Transverse colon (tissue), 4 donors: ENCODE results near the gene ZDHHC11. TPM values are rescaled to one million over a fixed set of nuclear protein-coding genes. Genes with fewer than 3 reads are reported as not detected.
"Not testable (repeated sequence)": the region's sequence is repeated elsewhere in the genome, so short reads cannot be mapped to it uniquely, and the experiment has no call there.

Experiments
- DNase-seq: peaks from one replicate; pipeline ENCODE4 v3.0.0-alpha.2; 2019
- H3K27ac ChIP-seq, 4 donors: fragments of 200-600 bp; sonication (generic); 2 replicates each; pipeline ENCODE4 v1.5.1; 2016 to 2018; ENCODE audit warnings: inconsistent platforms in 4 of 4
- H3K27me3 ChIP-seq: fragments of 200-600 bp; sonication (generic); 2 replicates; pipeline ENCODE4 v1.5.1; 2017; ENCODE audit warnings: inconsistent platforms
- H3K36me3 ChIP-seq, 4 donors: fragments of 200-600 bp; sonication (generic); 2 replicates each; pipeline ENCODE4 v1.5.1; 2017 to 2019; ENCODE audit warnings: inconsistent platforms in 4 of 4
- H3K4me1 ChIP-seq, 4 donors: fragments of 200-600 bp; sonication (generic); 2 replicates each; pipeline ENCODE4 v1.5.1; 2017 to 2020; ENCODE audit warnings: inconsistent platforms in 4 of 4
- H3K4me3 ChIP-seq, 4 donors: fragments of 200-600 bp; sonication (generic); 1 replicate in 1 of 4; 2 replicates in 3 of 4; pipeline versions ENCODE4 v1.5.1 to v1.6.1; 2017 to 2019; ENCODE audit warnings: inconsistent platforms in 4 of 4
- H3K9me3 ChIP-seq, 2 donors: fragments of 200-600 bp; sonication (generic); 2 replicates each; pipeline ENCODE4 v1.5.1; 2017 to 2019; ENCODE audit warnings: inconsistent platforms in 2 of 2
- EP300 ChIP-seq: sonication (generic); formaldehyde crosslinking; IDR thresholded peaks from one replicate; pipeline ENCODE4 v1.6.1; 2017; ENCODE audit warnings: antibody characterized with exemption, low read depth
- POLR2A ChIP-seq: fragments of 450-650 bp; IDR thresholded peaks from one replicate; pipeline ENCODE4 v1.6.1; 2016; ENCODE audit warnings: antibody characterized with exemption, mild to moderate bottlenecking, moderate library complexity
- POLR2AphosphoS5 ChIP-seq, 3 donors: sonication (generic); formaldehyde crosslinking; IDR thresholded peaks; one replicate each; pipeline ENCODE4 v1.6.1; 2016; ENCODE audit warnings: antibody characterized with exemption in 3 of 3
- WGBS, 2 donors: methylation state at CpG; one replicate each; pipeline ENCODE4 v1.1.5; 2018; ENCODE audit warnings: low coverage in 1 of 2; 5-methylcytosine and 5-hydroxymethylcytosine counted together
- in situ Hi-C, 4 donors: fragments of 200-750 bp; cut with MboI; loops; one replicate each; pipeline versions ENCODE4 v1.15.0 to v1.15.1; 2017; ENCODE audit warnings: low sequenced_read_pairs in 3 of 4, low pct_ligation_motif_present in 1 of 4, low pct_unique_long_range_greater_than_20kb in 1 of 4
- intact Hi-C: fragments of 100-400 bp; cut with DNase I; formaldehyde crosslinking; loops from one replicate; pipeline ENCODE4 v1.15.1; 2023; ENCODE audit warnings: low total_unique reads
- total RNA-seq, 4 donors: library from RNA; depleted of rRNA; stranded (reverse); fragments of >200 nt; gene quantifications; one replicate each; pipeline ENCODE4 v1.1.0, GENCODE V29; 2016
- TF ChIP-seq, protein P1 (sequence below), 5 experiments: fragments of 200-600 bp in 3 of 5; fragments of 450-650 bp in 2 of 5; sonication (generic) in 3 of 5; IDR thresholded peaks; 1 replicate in 2 of 5; 2 replicates in 3 of 5; pipeline ENCODE4 v1.5.1; 2016 to 2017; ENCODE audit warnings: antibody characterized with exemption in 5 of 5, inconsistent platforms in 3 of 5, mild to moderate bottlenecking in 2 of 5, moderate library complexity in 1 of 5

ZDHHC11 gene
- total RNA-seq, 4 donors from 2014 or later, result 1.2 to 15.0 (median 10.6) TPM

GRCh38 chr5:855771-856530 is 5.2 kb upstream of the ZDHHC11 start:
- whole genome bisulfite sequencing, 2 donors, result 68 to 96% methylated on average over 3 to 14 of the region's 21 CpGs
- no peak for DNase-seq
- no peaks in the 10 kb centered on the region for H3K36me3 ChIP-seq
- no peaks in the 10 kb centered on the region for H3K9me3 ChIP-seq
- H3K4me3 ChIP-seq, result no peak overlapping the region
- no peaks in the 10 kb centered on the region for H3K4me1 ChIP-seq
- no peak overlapping the region for H3K27ac ChIP-seq
- intact Hi-C loops (no loop called here), in situ Hi-C loops (no loop called here)
- TF ChIP-seq, protein P1, sequence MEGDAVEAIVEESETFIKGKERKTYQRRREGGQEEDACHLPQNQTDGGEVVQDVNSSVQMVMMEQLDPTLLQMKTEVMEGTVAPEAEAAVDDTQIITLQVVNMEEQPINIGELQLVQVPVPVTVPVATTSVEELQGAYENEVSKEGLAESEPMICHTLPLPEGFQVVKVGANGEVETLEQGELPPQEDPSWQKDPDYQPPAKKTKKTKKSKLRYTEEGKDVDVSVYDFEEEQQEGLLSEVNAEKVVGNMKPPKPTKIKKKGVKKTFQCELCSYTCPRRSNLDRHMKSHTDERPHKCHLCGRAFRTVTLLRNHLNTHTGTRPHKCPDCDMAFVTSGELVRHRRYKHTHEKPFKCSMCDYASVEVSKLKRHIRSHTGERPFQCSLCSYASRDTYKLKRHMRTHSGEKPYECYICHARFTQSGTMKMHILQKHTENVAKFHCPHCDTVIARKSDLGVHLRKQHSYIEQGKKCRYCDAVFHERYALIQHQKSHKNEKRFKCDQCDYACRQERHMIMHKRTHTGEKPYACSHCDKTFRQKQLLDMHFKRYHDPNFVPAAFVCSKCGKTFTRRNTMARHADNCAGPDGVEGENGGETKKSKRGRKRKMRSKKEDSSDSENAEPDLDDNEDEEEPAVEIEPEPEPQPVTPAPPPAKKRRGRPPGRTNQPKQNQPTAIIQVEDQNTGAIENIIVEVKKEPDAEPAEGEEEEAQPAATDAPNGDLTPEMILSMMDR (IDR thresholded peaks at IDR 0.05), result no peak
- no peak for TF ChIP-seq POLR2A
- TF ChIP-seq POLR2AphosphoS5 (IDR thresholded peaks at IDR 0.05), result no peak
- TF ChIP-seq EP300, result no peak
- peaks cover 15% of the 10 kb centered on the region for H3K27me3 ChIP-seq

DNA sequence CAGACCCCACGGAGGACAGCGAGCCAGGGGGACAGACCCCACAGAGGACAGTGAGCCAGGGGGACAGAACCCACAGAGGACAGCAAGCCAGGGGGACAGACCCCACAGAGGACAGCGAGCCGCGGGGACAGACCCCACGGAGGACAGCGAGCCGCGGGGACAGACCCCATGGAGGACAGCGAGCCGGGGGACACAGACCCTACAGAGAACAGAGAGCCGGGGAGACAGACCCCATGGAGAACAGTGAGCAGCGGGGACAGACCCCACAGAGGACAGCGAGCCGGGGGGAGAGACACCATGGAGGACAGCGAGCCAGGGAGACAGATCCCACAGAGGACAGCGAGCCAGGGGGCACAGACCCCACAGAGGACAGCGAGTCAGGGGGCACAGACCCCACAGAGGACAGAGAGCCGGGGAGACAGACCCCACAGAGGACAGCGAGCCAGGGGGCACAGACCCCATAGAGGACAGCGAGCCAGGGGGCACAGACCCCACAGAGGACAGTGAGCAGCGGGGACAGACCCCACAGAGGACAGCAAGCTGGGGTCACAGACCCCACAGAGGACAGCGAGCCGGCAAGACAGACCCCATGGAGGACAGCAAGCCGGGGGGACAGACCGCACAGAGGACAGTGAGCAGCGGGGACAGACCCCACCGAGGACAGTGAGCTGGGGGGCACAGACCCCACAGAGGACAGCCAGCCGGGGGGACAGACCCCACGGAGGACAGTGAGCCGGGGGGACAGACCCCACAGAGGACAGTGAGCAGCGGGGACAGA is 4.4 kb upstream of the ZDHHC11 start:
- no peaks in the 10 kb centered on the region for H3K36me3 ChIP-seq
- no peak overlapping the region for H3K27ac ChIP-seq
- H3K27me3 ChIP-seq, result peaks cover 23% of the 10 kb centered on the region
- intact Hi-C loops (no loop called here), in situ Hi-C loops (no loop called here)
- H3K9me3 ChIP-seq, result no peaks in the 10 kb centered on the region
- no peak for DNase-seq
- no peak overlapping the region for H3K4me3 ChIP-seq
- 88% methylated on average over 32 of the region's 32 CpGs; no CpG with 5 or more reads in 1 of the 2 donors for WGBS, 2 donors
- no peak for TF ChIP-seq EP300
- TF ChIP-seq, protein P1 (IDR thresholded peaks at IDR 0.05), result no peak
- no peak for TF ChIP-seq POLR2AphosphoS5 (IDR thresholded peaks at IDR 0.05)
- no peak for TF ChIP-seq POLR2A
- peaks cover 0 to 3% (median 2%) of the 10 kb centered on the region in 4 donors for H3K4me1 ChIP-seq

- peaks cover 31% of the 10 kb centered on the region for H3K27me3 ChIP-seq
- WGBS, 2 donors, result 70 to 100% methylated on average over 2 to 13 of the region's 13 CpGs
- DNase-seq, result no peak
- peaks cover 0 to 8% (median 2%) of the 10 kb centered on the region in 4 donors for H3K4me1 ChIP-seq
- no peak for TF ChIP-seq EP300
- TF ChIP-seq POLR2AphosphoS5 (IDR thresholded peaks at IDR 0.05), result no peak
- no peak for TF ChIP-seq POLR2A
- TF ChIP-seq, protein P1 (IDR thresholded peaks at IDR 0.05), result no peak
- no peak overlapping the region for H3K4me3 ChIP-seq
- H3K36me3 ChIP-seq, result no peaks in the 10 kb centered on the region
- intact Hi-C loops (no loop called here), in situ Hi-C loops (no loop called here)
- H3K27ac ChIP-seq, result no peak overlapping the region
- no peaks in the 10 kb centered on the region for H3K9me3 ChIP-seq
Observed at GRCh38 chr5:854217-854616, 3.4 kb upstream of the ZDHHC11 start.

GRCh38 chr5:853416-854090 is 2.8 kb upstream of the ZDHHC11 start:
- WGBS, 2 donors, result 80% methylated on average over 9 to 18 of the region's 18 CpGs
- H3K36me3 ChIP-seq, in situ Hi-C loops, H3K9me3 ChIP-seq, H3K4me1 ChIP-seq, DNase-seq, H3K4me3 ChIP-seq, intact Hi-C loops, H3K27ac ChIP-seq: not testable (repeated sequence)
- H3K27me3 ChIP-seq, result peaks cover 31% of the 10 kb centered on the region
